Muscle of back (tissue), 13 donors: ENCODE data around the gene TOR2A. TPM values are rescaled to one million over a fixed set of nuclear protein-coding genes. Genes with fewer than 3 reads are reported as not detected.
"Not testable (repeated sequence)": the region's sequence is repeated elsewhere in the genome, so short reads cannot be mapped to it uniquely, and the experiment has no call there.

ENCODE experiments used
- DNase-seq, 3 donors: peaks; one replicate each; pipeline versions ENCODE4 v3.0.0 to v3.0.0-alpha.2; 2013
- long read RNA-seq, 9 donors: transcript quantifications; one replicate each; lab custom pipeline, GENCODE V29; 2026
- polyA plus RNA-seq, 10 donors: library from polyadenylated mRNA; unstranded; fragments of 120-200 nt; gene quantifications; one replicate each; pipeline ENCODE4 v1.2.1, GENCODE V29; 2013; ENCODE audit not compliant: insufficient read length in 10 of 10

The TOR2A gene
- polyA plus RNA-seq, result 10 to 100 TPM in 1 of 10 donors, 1 to 10 TPM in 9; 5.8 to 11.8 (median 7.1) TPM
- long read RNA-seq, donor 1, transcript TOR2A-203 (5 exons, 1,523 nt), result major isoform, 6 of 6 reads
- long read RNA-seq, donor 1, partial matches to known transcripts, result 0 of 6 reads
- long read RNA-seq, donor 1, other reads (novel, unspliced or antisense), result 0 of 6 reads
- long read RNA-seq, donor 2, partial matches to known transcripts, result 0 of 3 reads
- long read RNA-seq, donor 2, other reads (novel, unspliced or antisense), result 0 of 3 reads
- long read RNA-seq, donor 3, result 0 reads
- long read RNA-seq, donor 4, partial matches to known transcripts, result 0 of 1 reads
- long read RNA-seq, donor 4, other reads (novel, unspliced or antisense), result 0 of 1 reads
- long read RNA-seq, donor 5, transcript TOR2A-203 (5 exons, 1,523 nt), result major isoform, 6 of 52 reads
- long read RNA-seq, donor 5, partial matches to known transcripts, result 43 of 52 reads
- long read RNA-seq, donor 5, other reads (novel, unspliced or antisense), result 0 of 52 reads
- long read RNA-seq, donor 6, partial matches to known transcripts, result 0 of 2 reads
- long read RNA-seq, donor 6, other reads (novel, unspliced or antisense), result 0 of 2 reads
- long read RNA-seq, donor 7, partial matches to known transcripts, result 0 of 4 reads
- long read RNA-seq, donor 7, other reads (novel, unspliced or antisense), result 0 of 4 reads
- long read RNA-seq, donor 8, partial matches to known transcripts, result 0 of 4 reads
- long read RNA-seq, donor 8, other reads (novel, unspliced or antisense), result 0 of 4 reads
- long read RNA-seq, donor 9, result 0 reads

DNA sequence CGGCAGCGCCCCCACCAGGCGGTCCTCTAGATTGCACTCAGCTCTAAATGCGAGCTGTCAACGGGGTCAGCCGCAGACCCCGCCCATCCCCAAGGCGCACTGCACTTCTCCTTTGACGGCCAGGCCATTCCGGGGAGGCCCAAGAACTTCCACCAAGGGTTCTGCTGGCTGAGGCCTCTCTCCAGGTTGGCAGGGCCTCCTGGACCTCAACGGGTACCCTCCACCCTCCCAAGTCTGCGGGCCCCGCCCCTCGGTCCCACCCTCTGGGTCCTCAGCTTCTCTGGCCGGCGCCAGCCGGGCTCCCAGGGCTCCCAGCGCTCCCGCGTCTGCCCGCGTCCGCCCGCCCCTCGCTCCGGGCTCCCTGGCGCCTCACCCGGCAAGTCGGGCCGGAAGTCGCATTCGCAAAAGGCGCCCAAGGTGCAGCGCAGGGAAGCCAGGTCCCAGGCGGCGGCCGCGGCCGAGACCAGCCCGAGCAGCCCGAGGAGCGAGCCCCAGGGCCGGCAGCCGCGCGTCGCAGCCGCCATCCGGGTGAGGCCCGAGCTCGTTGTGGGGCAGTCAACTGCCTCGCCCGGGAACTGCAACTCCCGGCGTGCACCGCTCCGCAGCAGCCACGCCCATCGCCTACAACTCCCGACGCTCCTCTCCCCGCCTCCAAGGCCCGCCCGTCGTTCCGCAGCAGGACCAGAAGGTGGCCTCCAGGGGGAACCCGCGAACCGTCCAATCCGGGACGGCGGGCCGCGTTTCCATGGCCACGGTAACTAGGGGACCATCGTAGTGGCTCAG is at the start of gene TOR2A:
TOR2A (minus strand) TSS at position 548 of the 783 bp plus-strand sequence; CDS start at position 524, 24 bp downstream.
- peak; percentile 97 to 99 (median 98) for DNase-seq

DNA sequence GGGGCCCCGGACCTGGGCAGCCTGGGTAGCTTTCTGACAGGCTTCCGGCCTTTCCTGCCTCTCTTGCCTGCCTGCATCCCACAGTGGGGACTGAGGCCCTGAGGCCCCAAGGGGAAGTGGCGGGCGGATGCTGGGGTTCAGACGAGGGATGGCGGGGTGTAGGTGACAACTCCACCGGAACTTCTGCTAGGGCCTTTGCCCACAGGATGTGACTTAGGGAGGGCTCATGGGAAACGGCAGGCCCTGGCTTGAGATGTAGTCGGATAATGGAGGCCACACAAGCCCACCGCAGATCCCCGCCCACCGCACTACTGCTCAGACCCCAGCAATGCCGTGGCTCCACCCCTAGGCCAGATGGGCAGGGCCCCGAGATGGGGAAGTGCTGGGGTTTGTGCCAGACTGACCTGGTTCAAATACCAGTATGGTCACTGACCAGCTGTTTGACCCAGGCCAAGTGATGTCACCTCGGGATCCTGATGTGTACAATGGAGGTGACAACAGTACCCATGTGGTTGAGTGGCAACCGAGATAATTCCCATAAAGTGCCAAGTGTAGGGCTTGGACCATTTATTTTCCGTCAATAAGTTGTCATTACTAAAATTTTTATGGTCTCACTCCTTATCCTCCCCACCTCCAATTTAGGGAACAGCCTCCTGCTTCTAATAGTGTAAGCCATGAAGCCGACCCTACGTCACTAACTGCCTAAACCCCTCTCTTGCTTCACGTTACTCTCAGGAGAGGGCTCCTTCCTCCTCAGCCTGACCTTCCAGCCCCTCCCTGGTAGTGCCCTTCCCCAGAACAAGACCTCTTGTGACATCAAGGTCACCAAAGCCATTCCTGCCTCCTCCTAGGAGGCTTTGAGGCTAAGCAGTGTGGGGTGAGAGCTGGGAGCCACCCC is 48.3 kb upstream of the TOR2A start:
- DNase-seq, result no peak

DNA sequence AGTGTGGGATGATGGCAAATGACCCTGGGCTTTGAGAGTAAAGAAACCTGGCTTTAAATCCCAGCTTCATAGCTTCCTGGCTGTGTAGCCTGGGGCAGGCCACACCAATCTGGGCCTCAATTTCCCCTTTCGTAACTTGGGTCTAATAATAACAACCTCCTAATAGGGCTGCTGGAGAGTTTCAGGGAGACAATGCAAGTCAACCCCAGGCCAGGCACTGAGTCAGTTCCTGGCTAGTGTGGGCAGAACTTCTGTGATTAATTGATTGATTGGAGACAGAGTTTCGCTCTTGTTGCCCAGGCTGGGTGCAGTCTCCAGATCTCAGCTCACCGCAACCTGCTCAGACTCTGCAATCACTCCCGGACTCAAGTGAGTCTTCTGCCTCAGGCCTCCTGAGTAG is 46.7 kb upstream of the TOR2A start:
- DNase-seq, result no peak

DNA sequence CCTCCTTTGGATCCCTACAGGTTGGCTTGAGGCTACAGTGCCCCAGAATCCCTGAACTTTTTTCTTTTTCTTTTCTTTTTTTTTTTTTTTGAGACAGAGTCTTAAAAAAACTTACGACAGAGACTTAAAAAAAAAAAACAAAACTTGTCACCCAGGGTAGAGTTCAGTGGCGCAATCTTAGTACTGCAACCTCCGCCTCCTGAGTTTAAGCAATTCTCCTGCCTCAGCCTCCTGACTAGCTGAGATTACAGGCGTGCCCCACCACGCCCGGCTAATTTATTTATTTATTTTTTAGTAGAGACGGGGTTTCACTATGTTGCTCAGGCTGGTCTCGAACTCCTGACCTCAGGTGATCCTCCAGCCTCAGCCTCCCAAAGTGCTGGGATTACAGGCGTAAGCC is 45.8 kb upstream of the TOR2A start:
- not testable (repeated sequence) for DNase-seq

DNA sequence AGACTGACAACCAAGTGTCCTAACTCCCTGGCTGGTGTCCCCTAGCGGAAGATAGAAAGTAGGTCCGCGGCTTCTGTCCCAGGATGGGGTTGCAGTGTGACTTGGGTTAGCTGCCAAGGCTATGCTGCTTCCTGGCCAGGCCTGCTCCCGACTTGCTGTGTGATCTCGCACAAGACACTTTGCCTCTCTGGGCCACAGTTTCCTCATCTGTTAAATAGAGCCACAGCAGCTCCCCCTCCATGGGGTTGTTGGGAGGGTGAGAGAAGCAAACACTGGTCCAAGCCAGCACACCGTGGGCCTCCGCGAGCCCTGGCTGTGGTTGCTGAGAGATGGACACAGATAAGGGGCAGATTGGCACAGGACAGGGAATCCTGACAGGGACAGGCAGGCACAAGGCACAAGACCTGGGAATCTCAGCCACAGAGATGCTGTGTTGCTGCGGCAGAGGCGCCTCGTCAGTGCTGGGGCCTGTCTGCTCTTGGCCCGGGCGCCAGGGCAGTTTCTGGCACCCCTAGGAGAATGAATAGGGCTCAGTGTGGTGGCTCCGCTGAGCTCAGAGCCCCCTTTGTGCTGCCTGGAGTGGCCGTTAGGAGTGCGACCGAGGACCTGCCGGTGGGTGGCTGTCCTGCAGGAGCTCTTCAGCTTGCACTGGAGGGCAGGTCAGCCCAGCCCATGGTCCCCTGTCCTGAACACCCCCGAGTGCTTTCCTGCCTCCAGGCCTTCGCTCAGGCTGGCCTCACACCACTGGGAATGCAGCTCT is 45.2 kb upstream of the TOR2A start:
- DNase-seq, result no peak

DNA sequence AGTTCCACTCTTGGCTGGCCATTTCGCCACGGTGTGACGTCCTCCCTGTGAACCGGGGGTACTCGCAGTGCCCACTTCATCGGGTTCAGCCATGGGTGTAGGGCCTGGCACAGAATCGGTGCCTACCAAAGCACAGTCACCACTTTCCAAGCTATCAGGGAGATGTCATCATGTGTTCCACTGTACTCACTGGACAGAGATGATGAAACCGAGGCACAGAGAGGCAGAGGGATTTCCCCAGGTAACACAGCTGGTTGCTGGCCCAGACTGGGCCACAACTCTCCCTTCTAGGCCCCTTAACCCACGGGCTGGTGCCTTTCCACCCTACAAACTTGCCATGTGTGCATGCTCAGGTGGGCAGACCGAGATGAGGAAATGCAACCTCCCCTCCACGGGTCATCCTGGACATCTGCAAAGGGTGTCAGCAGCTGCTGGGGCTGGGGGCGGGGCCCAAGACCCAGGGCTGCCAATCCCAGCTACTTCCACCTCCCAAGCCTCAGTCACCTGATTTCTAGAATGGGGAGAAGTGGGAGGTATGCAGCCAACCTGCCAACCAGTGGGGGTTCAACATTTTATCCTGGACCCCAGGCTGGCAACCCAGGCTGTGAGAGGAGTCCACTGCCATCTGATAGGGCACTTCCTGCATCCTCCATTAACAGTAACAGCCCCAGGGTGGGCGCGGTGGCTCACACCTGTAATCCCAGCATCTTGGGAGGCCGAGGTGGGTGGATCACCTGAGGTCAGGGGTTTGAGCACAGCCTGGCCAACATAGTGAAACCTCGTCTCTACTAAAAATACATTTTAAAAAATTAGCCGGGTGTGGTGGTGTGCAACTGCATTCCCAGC is 44.3 kb upstream of the TOR2A start:
- peak in 1 of 3 donors; percentile 57 for DNase-seq

DNA sequence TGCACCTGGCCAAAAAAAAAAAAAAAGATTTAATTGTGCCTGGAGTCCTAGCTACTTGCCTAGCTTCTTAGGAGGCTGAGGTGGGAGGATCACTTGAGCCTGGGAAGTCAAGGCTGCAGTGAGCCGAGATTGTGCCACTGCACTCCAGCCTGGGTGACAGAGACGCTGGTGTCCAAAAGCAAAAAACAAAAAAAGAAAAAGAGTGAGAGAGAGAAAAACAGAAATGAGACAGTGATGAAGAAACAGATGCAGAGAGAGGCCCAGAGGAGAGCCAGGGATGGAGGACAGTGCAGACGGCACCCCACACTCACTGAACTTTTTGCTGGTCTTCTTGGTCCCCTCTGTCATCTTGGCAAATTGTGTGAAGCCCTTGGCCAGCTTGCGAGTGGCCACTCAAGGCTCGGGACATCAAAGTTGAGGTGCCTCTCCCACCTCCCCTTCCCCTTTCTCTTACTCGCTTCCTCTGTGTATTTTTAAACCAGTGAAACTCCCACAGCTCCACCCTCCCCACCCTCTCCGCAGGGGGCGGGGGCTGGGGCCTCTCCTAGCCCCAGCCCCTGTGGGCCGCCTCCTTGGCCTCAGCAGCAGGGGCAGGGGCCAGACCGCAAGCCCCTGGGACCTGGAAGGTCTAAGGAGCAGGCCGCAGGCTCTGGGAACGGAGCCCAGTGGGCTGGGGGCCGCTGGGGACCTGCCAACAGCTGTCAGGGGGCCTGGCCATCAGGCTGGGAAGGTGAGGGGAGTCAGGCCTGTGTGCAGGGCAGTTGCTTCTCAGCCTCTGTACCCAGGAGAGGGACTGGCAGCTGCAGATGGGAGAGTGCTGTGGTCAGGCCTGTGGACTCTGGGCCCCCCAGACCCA is 43.4 kb upstream of the TOR2A start, which contains the start of gene SH2D3C:
SH2D3C (minus strand) TSS at position 387 of the 856 bp plus-strand sequence; CDS start at position 348, 39 bp downstream.
- DNase-seq, result peak in 1 of 3 donors; percentile 76

DNA sequence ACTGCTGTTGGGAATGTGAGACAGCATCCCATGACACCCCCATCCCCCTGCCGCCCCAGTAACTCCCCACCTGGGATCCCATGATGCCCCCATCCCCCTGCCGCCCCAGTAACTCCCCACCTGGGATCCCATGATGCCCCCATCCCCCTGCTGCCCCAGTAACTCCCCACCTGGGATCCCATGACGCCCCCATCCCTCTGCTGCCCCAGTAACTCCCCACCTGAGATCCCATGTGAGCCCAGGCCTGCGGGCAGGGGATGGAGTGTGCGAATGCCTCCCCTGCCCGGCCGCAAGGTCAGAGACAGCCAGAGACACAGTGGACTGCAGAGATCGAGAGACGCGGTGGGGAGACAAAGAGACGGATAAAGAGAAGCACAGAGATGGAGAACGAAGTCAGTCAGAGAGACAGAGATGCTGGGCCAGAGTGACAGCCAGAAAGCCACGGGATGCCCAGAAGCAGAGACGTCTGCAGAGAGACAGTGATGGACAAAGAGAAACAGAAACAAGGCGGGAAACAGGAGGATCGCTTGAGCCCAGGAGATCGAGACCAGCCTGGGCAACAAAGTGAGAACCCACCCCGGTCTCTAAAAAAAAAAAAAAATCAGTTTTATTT is 42.4 kb upstream of the TOR2A start:
- DNase-seq, result no peak

DNA sequence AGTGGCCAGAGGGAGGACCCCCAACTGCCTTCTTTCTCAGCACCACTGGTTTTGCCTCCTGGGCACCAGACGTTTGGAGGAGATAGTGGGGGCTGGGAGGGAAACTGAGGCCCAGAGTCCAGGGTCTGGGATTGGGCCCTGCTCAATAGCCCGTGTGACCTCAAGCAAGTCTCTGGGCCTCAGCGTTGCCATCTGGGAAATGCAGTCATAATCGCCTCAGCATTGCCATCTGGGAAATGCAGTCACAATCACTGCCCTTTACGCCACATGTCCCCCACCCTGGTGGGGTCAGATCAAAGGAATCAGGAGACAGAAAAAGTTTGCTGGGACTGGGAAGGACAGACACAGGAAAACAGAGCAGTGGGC is 41.8 kb upstream of the TOR2A start:
- no peak for DNase-seq

DNA sequence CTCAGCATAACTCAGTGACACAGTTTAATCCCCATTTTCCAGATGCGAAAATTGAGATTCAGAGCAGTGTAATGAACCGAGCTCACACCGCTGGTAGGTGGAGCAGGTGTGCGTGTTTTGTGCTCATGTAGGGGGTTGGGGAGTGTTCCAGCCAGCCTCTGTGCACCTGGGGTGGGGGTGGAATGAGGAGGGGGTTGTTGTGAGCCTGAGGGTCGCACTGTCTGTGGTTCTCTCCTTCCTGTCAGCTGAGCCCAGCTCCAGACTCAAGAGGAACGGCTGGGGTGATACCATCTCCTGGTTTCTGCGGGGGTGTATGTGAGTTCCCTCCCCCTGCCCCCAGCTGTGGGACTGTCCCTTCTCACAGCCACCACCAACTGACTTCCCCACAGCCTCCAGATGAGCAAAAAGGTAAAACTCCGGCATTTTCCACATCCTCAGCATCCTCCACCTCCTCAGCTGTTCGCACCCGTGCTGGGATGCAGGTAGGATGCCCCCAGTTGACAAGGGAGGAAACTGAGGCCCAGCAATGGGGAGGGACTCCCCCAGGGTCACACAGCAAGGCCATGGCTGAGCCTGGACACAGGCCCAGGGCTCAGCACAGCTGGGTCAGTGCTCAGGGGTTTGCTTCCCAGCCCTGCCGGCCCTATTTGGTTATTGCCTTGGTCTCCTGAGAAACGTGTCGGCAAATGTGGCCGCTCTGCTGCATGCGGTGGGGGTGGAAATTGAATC is 41.3 kb upstream of the TOR2A start:
- peak in 1 of 3 donors; percentile 60 for DNase-seq

DNA sequence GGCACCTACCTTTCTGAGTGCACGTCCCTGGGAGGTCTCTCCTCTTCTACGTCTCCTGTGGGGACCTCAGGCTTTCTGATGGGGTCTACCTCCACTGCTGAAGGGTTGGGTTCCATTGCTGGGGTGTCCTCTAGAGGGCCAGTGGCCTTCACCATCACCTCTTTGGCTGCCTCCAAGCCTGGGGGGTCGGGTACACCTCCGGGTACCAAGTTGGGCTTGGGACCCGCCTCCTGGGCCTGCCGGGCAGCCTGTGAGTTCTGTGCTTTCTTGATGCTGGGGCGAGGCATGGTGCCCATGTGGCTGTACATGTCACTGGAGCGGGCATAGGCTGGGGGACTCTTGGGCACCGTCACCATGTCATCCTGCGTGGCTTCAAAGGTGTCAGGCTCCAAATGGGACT is 38.9 kb upstream of the TOR2A start:
- no peak for DNase-seq

DNA sequence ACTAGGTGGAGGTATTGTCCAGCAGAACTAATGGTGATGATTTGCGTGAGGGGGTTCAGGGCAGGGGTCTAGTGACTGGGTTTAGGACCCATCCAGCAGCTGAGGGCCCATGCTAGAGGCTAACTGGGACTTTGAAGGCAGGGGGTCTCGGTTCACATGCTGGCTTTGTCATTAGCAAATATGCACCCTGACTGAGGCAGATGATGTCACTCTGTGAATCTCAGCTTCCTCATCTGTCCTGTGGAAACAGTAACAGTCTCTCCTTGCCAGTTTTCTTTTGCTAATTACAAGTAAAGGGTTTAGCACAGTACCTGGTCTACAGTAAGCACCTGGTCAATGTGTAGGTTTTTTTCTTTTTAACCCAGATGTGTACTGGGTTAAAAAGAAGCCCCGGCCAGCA is 38.2 kb upstream of the TOR2A start:
- no peak for DNase-seq

DNA sequence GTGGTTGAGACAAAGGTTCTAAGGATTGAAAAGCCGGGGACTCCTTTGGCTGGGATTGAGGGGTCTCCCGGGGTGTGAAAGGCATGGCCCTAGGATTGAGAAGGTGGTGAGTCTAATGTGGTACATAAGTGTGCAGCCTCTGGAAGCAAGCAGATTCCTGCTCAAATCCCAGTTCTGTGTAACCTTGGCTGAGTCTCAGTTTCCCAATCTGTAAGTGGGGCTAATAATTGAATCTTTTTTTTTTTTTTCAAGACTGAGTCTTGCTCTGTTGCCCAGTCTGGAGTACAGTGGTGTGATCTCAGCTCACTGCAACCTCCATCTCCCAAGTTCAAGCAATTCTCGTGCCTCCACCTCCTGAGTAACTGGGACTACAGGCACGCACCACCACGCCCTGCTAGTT is 37.5 kb upstream of the TOR2A start:
- no peak for DNase-seq

DNA sequence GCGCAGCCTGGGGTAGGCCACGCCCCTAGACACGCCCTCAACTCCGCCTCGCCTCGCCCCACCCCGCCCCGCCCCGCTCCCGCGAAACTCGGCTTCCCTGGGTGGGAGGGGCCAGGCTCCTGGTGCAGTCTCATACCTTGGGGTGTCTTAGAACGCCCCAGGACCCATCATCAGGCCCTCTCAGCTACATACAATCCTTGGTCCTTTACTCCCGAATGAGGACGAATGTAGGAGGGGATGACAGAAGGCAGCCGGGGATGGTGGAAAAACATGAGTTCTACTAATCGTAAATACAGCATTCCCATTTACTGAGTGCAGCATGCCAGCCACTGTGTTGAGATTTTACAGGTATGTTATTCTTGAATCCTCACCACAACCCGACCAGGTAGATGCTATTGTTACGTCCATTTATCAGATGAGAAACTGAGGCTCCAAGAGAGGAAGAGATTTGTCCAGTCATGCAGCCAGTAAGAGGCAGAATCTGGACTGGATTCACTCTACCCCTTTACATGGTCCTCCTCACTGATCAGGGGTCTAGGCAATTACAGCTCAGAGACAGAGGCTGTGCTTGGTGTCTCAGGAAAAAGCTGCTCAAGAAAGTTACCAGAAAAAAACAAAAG is 36.6 kb upstream of the TOR2A start:
- no peak for DNase-seq

DNA sequence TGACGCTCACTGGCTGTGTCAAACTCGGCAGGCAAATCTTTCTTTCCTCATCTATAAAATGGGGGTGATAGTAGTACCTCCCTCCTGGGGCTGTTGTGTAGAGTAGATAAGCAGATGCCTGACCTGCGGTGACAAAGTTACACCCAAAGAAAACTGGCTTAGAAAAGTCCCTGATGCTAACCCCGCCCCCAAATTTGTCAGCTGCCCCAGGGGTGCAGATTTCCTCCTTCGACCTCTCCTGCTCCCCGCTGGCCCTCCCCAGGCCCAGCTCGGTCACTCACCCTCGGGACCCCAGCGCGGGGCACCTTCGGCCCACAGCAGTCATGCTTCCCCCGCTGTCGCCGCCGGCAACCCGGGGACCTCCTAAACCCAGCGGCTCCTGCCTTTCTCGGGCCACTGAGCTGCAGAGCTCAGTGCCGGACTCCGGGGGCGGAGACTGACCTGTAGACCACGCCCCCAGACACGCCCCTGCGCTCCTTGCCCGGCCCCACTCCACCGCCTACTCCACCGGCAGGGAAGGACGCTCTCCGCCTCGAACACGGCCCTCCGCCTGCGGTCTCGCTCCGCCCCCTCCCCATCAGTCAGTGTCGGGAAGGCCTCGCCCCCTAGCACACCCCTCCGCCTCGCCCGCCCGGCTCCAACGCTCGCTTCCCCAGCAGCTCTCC is 35.9 kb upstream of the TOR2A start:
- peak; percentile 96 to 98 (median 96) for DNase-seq

DNA sequence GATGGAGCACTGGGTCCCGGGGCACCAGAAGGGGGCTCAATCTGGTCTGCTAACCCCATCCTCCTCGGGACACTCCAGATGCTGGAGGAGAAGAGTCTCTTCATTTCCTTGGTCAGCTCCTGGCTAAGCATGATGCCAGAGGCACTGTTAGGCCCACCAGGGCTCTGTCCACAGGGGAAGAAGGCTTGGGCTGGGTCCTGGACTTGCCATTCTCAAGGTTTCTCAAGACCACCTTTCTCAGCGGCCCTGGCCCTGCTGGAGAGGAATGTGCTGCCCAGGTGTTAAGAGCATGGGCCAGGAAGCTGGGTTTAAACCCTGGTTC is 35.5 kb upstream of the TOR2A start:
- DNase-seq, result no peak
